T-helper 1 cell treated with Interleukin-12 subunit alpha and Interleukin-12 subunit beta and Interleukin-4 antibody, amounts not matched to agents 30 μg/mL and 1 μg/mL, for 36 hours (primary cell): ENCODE measurements around the gene CCZ1.
"Not testable (repeated sequence)": the region's sequence is repeated elsewhere in the genome, so short reads cannot be mapped to it uniquely, and the experiment has no call there.

Experiments
- H3K27ac Mint-ChIP-seq: one replicate; pipeline ENCODE4 v1.8.0; 2021; ENCODE audit warnings: mild to moderate bottlenecking, mixed read lengths
- H3K27me3 Mint-ChIP-seq: one replicate; pipeline ENCODE4 v1.8.0; 2021; ENCODE audit warnings: low read depth, mixed read lengths
- H3K36me3 Mint-ChIP-seq: one replicate; pipeline ENCODE4 v1.8.0; 2021; ENCODE audit warnings: low read depth, mixed read lengths
- H3K4me1 Mint-ChIP-seq: one replicate; pipeline ENCODE4 v1.8.0; 2021; ENCODE audit warnings: low read depth, mixed read lengths
- H3K4me3 Mint-ChIP-seq: one replicate; pipeline ENCODE4 v1.8.0; 2021; ENCODE audit warnings: mild to moderate bottlenecking, moderate library complexity, mixed read lengths
- H3K9me3 Mint-ChIP-seq: one replicate; pipeline ENCODE4 v1.8.0; 2021; ENCODE audit warnings: mixed read lengths

CCZ1 gene

DNA sequence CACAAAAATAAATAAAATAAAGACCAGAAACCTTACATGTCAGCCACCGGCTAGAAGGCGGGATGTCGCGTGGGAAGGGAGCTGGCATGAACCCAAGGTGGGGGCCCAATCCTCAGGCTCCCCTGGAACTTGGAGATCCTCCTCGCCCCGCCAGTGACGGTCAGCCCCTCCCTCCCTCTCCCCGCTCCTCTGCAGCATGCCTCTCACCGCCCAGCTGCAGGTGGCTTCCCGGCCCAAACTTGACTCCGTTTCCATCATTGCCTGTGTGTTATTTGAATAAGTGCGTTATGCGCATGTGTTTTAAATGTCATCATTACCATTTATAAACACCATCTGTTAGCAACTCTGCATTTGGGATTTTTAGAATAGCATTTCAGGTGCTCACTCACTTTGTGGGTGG, 64.7 kb downstream of the CCZ1 start:
- H3K27me3 Mint-ChIP-seq, H3K9me3 Mint-ChIP-seq, H3K4me1 Mint-ChIP-seq, H3K4me3 Mint-ChIP-seq, H3K36me3 Mint-ChIP-seq, H3K27ac Mint-ChIP-seq: not testable (repeated sequence)

DNA sequence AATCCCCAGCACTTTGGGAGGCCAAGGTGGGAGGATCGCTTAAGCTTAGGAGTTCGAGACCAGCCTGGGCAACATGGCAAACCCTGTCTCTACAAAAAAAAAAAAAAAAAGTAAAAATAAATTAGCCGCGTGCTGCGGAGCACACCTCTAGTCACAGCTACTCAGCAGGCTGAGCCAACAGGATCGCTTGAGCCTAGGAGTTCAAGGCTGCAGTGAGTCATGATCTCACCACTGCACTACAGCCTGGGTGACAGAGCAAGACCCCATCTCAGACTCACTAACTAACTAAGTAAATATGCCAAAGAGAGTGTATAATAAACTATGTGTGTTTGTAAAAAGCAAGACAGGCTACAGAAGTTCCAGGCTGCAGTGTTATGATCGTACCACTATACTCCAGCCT, 65.3 kb downstream of the CCZ1 start:
- not testable (repeated sequence) for H3K4me3 Mint-ChIP-seq, H3K4me1 Mint-ChIP-seq, H3K36me3 Mint-ChIP-seq, H3K27ac Mint-ChIP-seq, H3K27me3 Mint-ChIP-seq, H3K9me3 Mint-ChIP-seq

DNA sequence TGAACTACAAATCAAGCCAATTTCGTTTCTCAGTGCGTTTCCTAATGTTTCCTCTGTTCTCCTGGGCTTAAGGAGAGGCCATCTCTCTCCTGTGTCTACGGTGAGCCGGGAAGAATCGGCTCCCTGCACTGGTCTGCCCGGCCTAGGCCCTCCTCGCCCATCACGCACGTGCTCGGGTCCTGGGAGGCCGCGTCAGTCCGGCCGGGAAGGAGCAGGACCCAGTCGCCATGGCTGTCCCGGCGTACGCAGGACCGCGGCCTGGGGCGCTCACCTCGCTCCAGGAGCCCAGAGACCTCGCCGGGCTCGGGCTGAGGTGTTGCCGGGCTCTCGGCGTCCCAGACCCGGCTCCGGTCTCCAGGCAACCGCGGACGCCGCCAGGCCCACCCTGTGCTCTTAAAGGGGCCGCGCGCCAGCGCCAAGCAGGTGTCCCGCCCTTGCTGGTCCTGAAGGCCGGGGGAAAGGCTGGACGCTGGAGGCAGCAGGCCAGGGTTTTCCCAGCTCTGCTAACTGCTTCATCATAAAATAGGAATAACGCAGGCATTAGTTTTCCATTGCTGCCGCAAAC, 71.9 kb downstream of the CCZ1 start, which contains the start of gene RSPH10B:
RSPH10B (minus strand) TSS at position 343 of the 565 bp plus-strand sequence. CDS start 3,573 bp downstream, outside the sequence.
- not testable (repeated sequence) for H3K27ac Mint-ChIP-seq, H3K36me3 Mint-ChIP-seq, H3K9me3 Mint-ChIP-seq, H3K27me3 Mint-ChIP-seq, H3K4me3 Mint-ChIP-seq, H3K4me1 Mint-ChIP-seq

DNA sequence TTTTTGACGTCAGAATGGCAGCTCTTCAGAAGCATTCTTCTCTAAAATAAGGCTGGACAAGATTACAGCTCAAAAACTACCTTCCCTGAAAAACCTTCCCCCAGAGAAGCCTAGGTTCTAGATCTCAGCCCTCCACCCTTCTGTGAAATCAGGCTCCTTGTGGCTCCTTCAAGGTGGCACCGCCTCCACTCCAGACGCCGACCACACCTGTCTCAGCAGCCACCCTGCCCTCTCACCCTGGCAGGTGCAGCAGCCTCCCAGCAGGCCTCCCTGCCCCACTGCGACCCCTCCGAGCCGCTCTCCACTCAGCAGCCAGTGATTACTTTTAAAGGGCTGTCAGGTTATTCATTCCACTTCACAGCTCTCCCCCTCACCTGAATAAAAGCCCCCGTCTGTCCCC, 75.0 kb downstream of the CCZ1 start:
- H3K9me3 Mint-ChIP-seq, H3K27ac Mint-ChIP-seq, H3K4me3 Mint-ChIP-seq, H3K36me3 Mint-ChIP-seq, H3K27me3 Mint-ChIP-seq, H3K4me1 Mint-ChIP-seq: not testable (repeated sequence)
